Rectal smooth muscle tissue (tissue), 1 donor: ENCODE measurements around the gene YTHDC2.

Experiments
- H3K27ac ChIP-seq: one replicate; pipeline ENCODE4 v1.7.0; 2013; ENCODE audit warnings: low read depth, low read length, inconsistent platforms
- H3K27me3 ChIP-seq: one replicate; pipeline ENCODE4 v1.7.0; 2013; ENCODE audit warnings: low read length; ENCODE audit not compliant: control insufficient read depth, insufficient read depth
- H3K36me3 ChIP-seq: one replicate; pipeline ENCODE4 v1.7.0; 2013; ENCODE audit warnings: low read length; ENCODE audit not compliant: control insufficient read depth, insufficient read depth
- H3K4me1 ChIP-seq: one replicate; pipeline ENCODE4 v1.7.0; 2013; ENCODE audit warnings: low read length; ENCODE audit not compliant: control insufficient read depth, insufficient read depth
- H3K4me3 ChIP-seq: one replicate; pipeline ENCODE4 v1.7.0; 2013; ENCODE audit warnings: low read length
- H3K9ac ChIP-seq: one replicate; pipeline ENCODE4 v1.7.0; 2013; ENCODE audit warnings: low read length

The YTHDC2 gene

GRCh38 chr5:113502073-113502472, 11.4 kb upstream of the YTHDC2 start:
- Histone ChIP-seq H3K4me1 (no peaks in the 10 kb centered on the region), H3K9ac (no peak overlapping the region), H3K36me3 (no peaks in the 10 kb centered on the region), H3K4me3 (no peak overlapping the region), H3K27me3 (no peaks in the 10 kb centered on the region), H3K27ac (no peak overlapping the region)

GRCh38 chr5:113503146-113503545, 10.3 kb upstream of the YTHDC2 start:
- H3K27ac ChIP-seq: no peak overlapping the region
- no peaks in the 10 kb centered on the region for H3K36me3 ChIP-seq
- no peak overlapping the region for H3K9ac ChIP-seq
- H3K4me1 ChIP-seq: no peaks in the 10 kb centered on the region
- no peak overlapping the region for H3K4me3 ChIP-seq
- no peaks in the 10 kb centered on the region for H3K27me3 ChIP-seq

- Histone ChIP-seq H3K27me3 (no peaks in the 10 kb centered on the region), H3K4me3 (no peak overlapping the region), H3K4me1 (no peaks in the 10 kb centered on the region), H3K9ac (no peak overlapping the region), H3K36me3 (no peaks in the 10 kb centered on the region), H3K27ac (no peak overlapping the region)
These were observed 8.3 kb upstream of the YTHDC2 start for GRCh38 chr5:113505181-113505580.

GRCh38 chr5:113507601-113508000, 5.9 kb upstream of the YTHDC2 start:
- Histone ChIP-seq H3K4me1 (no peaks in the 10 kb centered on the region), H3K27me3 (no peaks in the 10 kb centered on the region), H3K36me3 (no peaks in the 10 kb centered on the region), H3K27ac (no peak overlapping the region), H3K4me3 (no peak overlapping the region), H3K9ac (no peak overlapping the region)

GRCh38 chr5:113508756-113509155, 4.7 kb upstream of the YTHDC2 start:
- Histone ChIP-seq H3K4me3 (no peak overlapping the region), H3K9ac (no peak overlapping the region), H3K4me1 (no peaks in the 10 kb centered on the region), H3K27me3 (no peaks in the 10 kb centered on the region), H3K36me3 (no peaks in the 10 kb centered on the region), H3K27ac (no peak overlapping the region)

- Histone ChIP-seq H3K27ac (no peak overlapping the region), H3K9ac (no peak overlapping the region), H3K36me3 (no peaks in the 10 kb centered on the region), H3K27me3 (no peaks in the 10 kb centered on the region), H3K4me3 (no peak overlapping the region), H3K4me1 (no peaks in the 10 kb centered on the region)
These were observed 2.5 kb upstream of the YTHDC2 start for GRCh38 chr5:113510836-113511451.

- Histone ChIP-seq H3K9ac (no peak overlapping the region), H3K36me3 (peaks cover under 1% of the 10 kb centered on the region), H3K27me3 (no peaks in the 10 kb centered on the region), H3K27ac (no peak overlapping the region), H3K4me3 (no peak overlapping the region), H3K4me1 (no peaks in the 10 kb centered on the region)
These were observed 1.2 kb upstream of the YTHDC2 start for GRCh38 chr5:113512341-113512740.

- no peaks in the 10 kb centered on the region for H3K27me3 ChIP-seq
These were observed 768 bp downstream of the YTHDC2 start for GRCh38 chr5:113514289-113514635.

GRCh38 chr5:113518884-113519283, 5.4 kb downstream of the YTHDC2 start:
- H3K27me3 ChIP-seq: no peaks in the 10 kb centered on the region
- H3K4me3 ChIP-seq: no peak overlapping the region
- no peak overlapping the region for H3K9ac ChIP-seq
- no peak overlapping the region for H3K27ac ChIP-seq
- no peaks in the 10 kb centered on the region for H3K4me1 ChIP-seq
- peaks cover 2% of the 10 kb centered on the region for H3K36me3 ChIP-seq

More at GRCh38 chr5:113514289-113514635, 768 bp downstream of the YTHDC2 start:
- H3K4me1 ChIP-seq: no peaks in the 10 kb centered on the region
- H3K9ac ChIP-seq: peak overlapping the region; percentile 93
- H3K27ac ChIP-seq: peak overlapping the region; percentile 93
- H3K36me3 ChIP-seq: peaks cover 2% of the 10 kb centered on the region
- peak overlapping the region; percentile 94 for H3K4me3 ChIP-seq

GRCh38 chr5:113519412-113519811, 5.9 kb downstream of the YTHDC2 start:
- H3K27ac ChIP-seq: no peak overlapping the region
- H3K36me3 ChIP-seq: peaks cover 2% of the 10 kb centered on the region
- no peaks in the 10 kb centered on the region for H3K27me3 ChIP-seq
- H3K4me3 ChIP-seq: no peak overlapping the region
- no peak overlapping the region for H3K9ac ChIP-seq
- no peaks in the 10 kb centered on the region for H3K4me1 ChIP-seq

GRCh38 chr5:113520429-113520828, 6.9 kb downstream of the YTHDC2 start:
- Histone ChIP-seq H3K4me1 (no peaks in the 10 kb centered on the region), H3K9ac (no peak overlapping the region), H3K27me3 (no peaks in the 10 kb centered on the region), H3K36me3 (peaks cover 2% of the 10 kb centered on the region), H3K4me3 (no peak overlapping the region), H3K27ac (no peak overlapping the region)

- Histone ChIP-seq H3K36me3 (peaks cover 2% of the 10 kb centered on the region), H3K9ac (no peak overlapping the region), H3K4me1 (no peaks in the 10 kb centered on the region), H3K27me3 (no peaks in the 10 kb centered on the region), H3K27ac (no peak overlapping the region), H3K4me3 (no peak overlapping the region)
These were observed 7.4 kb downstream of the YTHDC2 start for GRCh38 chr5:113520899-113521298.

GRCh38 chr5:113523168-113523567, 9.7 kb downstream of the YTHDC2 start:
- Histone ChIP-seq H3K9ac (no peak overlapping the region), H3K36me3 (no peaks in the 10 kb centered on the region), H3K27me3 (no peaks in the 10 kb centered on the region), H3K4me1 (no peaks in the 10 kb centered on the region), H3K4me3 (no peak overlapping the region), H3K27ac (no peak overlapping the region)
